Omental fat pad (tissue), 4 donors: ENCODE results near the gene COX6B2. TPM values are rescaled to one million over a fixed set of nuclear protein-coding genes. Genes with fewer than 3 reads are reported as not detected.

Source experiments
- ATAC-seq: fragments of 150-250 bp; one replicate; pipeline ENCODE4 v1.9.1; 2016; ENCODE audit warnings: mild to moderate bottlenecking, moderate library complexity; ENCODE audit not compliant: low FRiP score
- DNase-seq: peaks from one replicate; pipeline ENCODE4 v3.0.0-alpha.2; 2019; ENCODE audit warnings: low spot score
- total RNA-seq, 4 donors: library from RNA; depleted of rRNA; stranded (reverse); fragments of >200 nt; gene quantifications; one replicate each; pipeline ENCODE4 v1.1.0, GENCODE V29; 2016
- TF ChIP-seq, protein P1 (sequence below), 3 donors: fragments of 450-650 bp; IDR thresholded peaks; one replicate each; pipeline ENCODE4 v1.5.1; 2016 to 2017; ENCODE audit warnings: antibody characterized with exemption in 3 of 3, mild to moderate bottlenecking in 3 of 3, moderate library complexity in 2 of 3

Gene COX6B2
- total RNA-seq, 4 donors from 2014 or later = 0.56 TPM; not detected in 3

DNA sequence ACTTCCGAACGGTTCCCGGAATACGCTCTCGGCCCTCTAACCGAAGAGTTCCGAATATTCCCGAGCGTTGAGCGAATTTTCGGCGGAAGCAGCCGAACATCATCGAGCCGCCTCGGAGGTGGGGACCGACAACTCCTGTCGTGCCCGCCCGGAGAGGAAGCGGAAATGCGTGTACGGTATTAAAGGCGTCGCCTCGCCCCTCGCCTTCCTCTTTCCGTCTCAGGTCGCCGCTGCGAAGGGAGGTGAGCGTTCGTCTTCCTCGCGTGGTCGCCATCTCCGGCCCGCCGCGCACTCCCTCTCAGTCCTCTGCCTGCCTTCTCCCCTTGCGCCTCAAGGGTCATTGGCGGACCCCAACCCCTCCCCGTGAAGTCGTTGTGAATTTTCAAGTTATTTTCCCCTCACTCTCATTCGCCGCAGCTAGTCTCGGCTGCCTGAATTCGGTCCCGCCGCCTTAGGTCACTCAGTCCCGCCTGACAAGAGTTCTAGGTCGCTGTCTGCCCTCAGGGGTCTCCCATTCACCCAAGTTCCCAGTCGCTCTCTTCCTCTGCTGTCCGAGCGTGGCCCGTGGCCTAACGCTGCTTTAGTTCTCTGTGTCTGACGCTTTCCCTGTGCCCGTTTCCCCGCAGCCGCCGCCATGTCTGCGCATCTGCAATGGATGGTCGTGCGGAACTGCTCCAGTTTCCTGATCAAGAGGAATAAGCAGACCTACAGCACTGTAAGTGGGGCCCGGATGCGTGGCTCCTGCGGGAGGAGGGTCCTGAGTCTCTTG is 31.4 kb upstream of the COX6B2 start, which contains the start of gene RPL28:
TSS of gene RPL28 (plus strand) at position 209 of the 769 bp plus-strand sequence. CDS start at position 635, 426 bp downstream.
- TF ChIP-seq, protein P1, sequence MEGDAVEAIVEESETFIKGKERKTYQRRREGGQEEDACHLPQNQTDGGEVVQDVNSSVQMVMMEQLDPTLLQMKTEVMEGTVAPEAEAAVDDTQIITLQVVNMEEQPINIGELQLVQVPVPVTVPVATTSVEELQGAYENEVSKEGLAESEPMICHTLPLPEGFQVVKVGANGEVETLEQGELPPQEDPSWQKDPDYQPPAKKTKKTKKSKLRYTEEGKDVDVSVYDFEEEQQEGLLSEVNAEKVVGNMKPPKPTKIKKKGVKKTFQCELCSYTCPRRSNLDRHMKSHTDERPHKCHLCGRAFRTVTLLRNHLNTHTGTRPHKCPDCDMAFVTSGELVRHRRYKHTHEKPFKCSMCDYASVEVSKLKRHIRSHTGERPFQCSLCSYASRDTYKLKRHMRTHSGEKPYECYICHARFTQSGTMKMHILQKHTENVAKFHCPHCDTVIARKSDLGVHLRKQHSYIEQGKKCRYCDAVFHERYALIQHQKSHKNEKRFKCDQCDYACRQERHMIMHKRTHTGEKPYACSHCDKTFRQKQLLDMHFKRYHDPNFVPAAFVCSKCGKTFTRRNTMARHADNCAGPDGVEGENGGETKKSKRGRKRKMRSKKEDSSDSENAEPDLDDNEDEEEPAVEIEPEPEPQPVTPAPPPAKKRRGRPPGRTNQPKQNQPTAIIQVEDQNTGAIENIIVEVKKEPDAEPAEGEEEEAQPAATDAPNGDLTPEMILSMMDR (IDR thresholded peaks at IDR 0.05) = no peak
- ATAC-seq (peak; percentile 87), DNase-seq (peak; percentile 94)

DNA sequence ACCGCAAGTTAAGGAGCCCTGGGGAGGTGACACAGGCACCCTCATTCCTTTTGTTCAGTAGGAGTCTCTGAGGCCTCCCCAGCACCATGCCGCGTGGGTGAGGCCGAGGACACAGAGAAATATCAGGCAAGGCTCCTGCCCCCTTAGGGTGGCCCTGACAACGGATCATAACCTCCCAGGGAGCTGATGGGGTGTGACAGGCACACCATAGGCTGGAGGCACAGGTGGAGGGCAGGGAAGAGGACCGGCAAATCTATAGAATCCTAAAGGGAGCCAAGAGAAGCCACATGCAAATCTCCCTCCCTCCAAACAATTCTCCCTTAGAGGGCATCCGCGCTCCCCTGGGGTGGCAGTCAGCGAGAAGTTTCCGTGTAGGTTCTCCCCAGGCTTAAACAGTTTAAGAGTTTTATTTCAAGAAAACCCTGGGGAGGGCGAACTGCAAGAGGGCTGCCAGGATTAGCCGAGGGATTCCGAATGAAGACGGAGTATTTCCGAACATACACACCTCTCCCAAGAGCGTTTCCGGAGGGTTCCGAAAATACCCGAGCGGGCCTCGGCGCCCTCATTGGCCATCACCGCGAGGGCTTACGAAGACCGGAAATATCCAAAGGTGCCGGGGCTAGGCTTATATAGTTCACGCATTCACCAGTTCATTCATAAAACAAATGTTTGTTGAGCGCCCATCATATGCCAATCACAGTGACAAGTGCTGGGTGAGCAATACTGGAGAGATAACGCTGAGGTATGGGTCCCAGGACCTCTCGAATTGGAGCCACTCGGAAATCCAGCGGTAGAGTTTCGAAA is 30.6 kb upstream of the COX6B2 start:
- ATAC-seq = peak; percentile 78

DNA sequence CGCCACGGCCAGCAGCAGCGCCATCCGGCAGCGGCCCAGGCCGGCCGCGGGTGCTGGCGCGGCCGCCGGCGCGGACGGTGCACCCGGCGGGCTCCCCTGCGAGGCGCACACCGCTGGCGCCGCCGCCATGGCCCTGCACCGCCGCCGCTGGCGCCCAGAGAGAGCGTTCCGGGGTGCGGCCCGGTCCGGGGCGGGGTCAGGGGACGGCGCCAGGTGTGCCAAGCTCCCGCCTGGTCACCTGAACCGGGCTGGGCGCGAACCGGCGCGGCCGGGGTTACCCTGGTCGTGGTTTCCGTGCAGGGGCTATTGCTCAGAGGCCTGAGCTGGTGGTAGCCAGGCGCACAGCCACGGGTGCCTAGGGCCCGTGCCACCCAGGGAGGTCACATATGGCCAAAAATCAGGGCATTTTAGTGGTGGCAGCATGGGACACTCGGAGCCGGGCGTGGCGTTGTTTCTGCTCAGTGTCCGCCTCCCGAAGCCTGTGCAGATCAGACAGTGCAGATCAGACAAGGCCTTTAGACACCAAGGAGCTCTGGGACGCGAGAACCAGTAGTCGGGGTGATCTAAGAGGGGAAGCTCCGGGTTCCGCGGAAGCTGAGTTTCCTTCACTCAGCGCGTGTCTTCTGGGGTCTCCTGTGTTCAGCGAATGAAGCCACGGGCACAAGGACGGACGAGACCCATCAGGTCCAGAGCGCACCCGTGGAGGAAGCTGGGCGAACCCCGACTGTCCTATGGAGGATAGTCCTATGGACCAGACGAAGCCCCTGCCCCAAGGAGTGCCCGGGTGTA is 29.8 kb upstream of the COX6B2 start, which contains the start of gene TMEM238:
TSS of gene TMEM238 (minus strand) at position 162 of the 789 bp plus-strand sequence. CDS start at position 129, 33 bp downstream.
- TF ChIP-seq, protein P1 (IDR thresholded peaks at IDR 0.05) = no peak
- DNase-seq = no peak
- peak; percentile 1 for ATAC-seq

More for the DNA sequence above, 30.6 kb upstream of the COX6B2 start:
- peak; percentile 91 for DNase-seq
- TF ChIP-seq, protein P1 (IDR thresholded peaks at IDR 0.05) = no peak

DNA sequence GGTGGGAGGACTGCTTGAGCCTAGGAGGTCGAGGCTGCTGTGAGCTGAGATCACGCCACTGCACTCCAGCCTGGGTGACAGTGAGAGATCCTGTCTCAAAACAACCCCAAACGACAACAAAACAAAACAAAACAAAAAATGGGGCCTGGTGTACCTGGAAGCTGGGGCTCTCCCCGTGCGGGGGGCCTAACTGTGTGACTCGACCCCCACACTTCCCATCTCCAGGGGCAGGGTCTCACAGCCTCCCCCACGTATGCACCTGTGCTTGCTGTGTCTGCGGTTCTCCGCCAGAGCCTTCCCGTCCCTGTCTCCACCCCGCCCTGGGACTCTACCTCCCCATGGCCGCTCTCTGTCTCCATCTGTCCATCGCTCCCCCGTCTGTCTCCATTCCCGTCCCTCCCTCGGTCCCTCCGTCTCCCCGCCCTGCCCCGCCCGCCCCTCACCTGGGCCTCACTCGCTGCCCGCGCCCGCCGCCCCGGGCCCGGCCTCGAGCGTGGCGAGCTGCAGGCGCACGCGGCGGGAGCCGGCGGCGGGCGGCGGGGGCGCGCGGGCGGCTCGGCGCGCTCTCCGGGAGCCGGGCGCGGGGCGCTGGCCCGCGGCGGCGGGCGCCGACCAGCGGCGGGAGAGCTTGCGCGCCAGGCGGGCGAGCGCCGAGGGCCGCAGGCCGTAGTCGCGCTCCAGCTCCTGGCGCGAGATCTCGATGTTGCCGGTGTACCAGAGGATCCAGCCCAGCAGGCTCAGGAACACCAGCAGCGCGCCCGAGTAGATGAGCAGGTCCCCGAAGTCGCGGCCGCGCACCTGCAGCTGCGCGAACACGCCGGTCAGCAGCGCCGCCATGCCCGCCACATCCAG is 29.0 kb upstream of the COX6B2 start:
- DNase-seq (no peak), ATAC-seq (peak; percentile 39)
- TF ChIP-seq, protein P1 (IDR thresholded peaks at IDR 0.05) = no peak

DNA sequence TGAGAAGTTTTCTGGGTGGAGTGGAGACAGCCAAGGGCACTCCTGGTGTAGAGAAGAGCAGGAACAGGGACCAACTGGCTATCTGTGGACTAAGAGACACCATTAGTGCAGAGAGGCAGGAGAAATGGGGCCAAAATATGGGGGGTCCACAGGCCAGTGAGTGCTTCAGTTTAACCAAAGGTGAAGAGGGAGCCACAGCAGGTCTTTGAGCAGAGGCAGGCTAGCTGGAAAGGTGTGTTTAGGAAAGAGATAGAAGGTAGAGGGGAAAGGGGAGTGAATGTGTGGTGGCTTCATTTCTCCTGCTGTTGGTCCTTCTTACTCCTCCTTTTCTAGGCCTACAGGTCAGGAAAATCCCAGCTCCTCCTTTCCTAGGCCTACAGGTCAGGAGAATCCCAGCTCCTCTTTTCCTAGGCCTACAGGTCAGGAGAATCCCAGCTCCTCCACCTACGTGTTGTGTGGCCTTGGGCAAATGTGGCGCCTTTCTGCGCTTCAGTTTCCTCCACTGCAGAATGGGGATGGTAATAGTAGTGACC is 28.1 kb upstream of the COX6B2 start:
- no peak for DNase-seq
- ATAC-seq = no peak
- TF ChIP-seq, protein P1 (IDR thresholded peaks at IDR 0.05) = no peak
